CD14-positive monocyte (primary cell): ENCODE data around the gene VAV2. TPM values are rescaled to one million over a fixed set of nuclear protein-coding genes. Genes with fewer than 3 reads are reported as not detected.

Experiments used
- DNase-seq, 3 donors: peaks; one replicate each; pipeline ENCODE4 v3.0.0-alpha.2; 2011 to 2022
- H2AFZ ChIP-seq: 2 replicates; pipeline ENCODE4 v1.6.0; 2012; ENCODE audit warnings: mild to moderate bottlenecking, low read depth, low read length, inconsistent platforms; ENCODE audit not compliant: insufficient read depth, poor library complexity, severe bottlenecking
- H3K27ac ChIP-seq, 2 donors: 1 replicate in 1 of 2; 2 replicates in 1 of 2; pipeline ENCODE4 v1.5.1; 2012 to 2013; ENCODE audit warnings: low read length in 2 of 2, control low read depth in 1 of 2, inconsistent platforms in 1 of 2, low read depth in 1 of 2, mild to moderate bottlenecking in 1 of 2
- H3K27me3 ChIP-seq, 2 donors: one replicate each; pipeline versions ENCODE4 v1.6.0 to v1.6.1; 2011 to 2013; ENCODE audit warnings: low read length in 2 of 2; ENCODE audit not compliant: control insufficient read depth in 2 of 2, insufficient read depth in 2 of 2
- H3K36me3 ChIP-seq, 2 donors: replicated peaks in 1 of 2; 1 replicate in 1 of 2; 2 replicates in 1 of 2; pipeline versions ENCODE4 v1.5.1 to v1.6.1; 2012 to 2013; ENCODE audit warnings: low read length in 2 of 2, control low read depth in 1 of 2, inconsistent platforms in 1 of 2, mild to moderate bottlenecking in 1 of 2; ENCODE audit not compliant: insufficient read depth in 2 of 2, control insufficient read depth in 1 of 2
- H3K4me1 ChIP-seq, 2 donors: 1 replicate in 1 of 2; 2 replicates in 1 of 2; pipeline versions ENCODE4 v1.5.1 to v1.6.1; 2012 to 2013; ENCODE audit warnings: low read length in 2 of 2, control low read depth in 1 of 2, inconsistent platforms in 1 of 2, mild to moderate bottlenecking in 1 of 2, moderate library complexity in 1 of 2; ENCODE audit not compliant: insufficient read depth in 2 of 2, control insufficient read depth in 1 of 2
- H3K4me2 ChIP-seq: replicated peaks from 2 replicates; pipeline ENCODE3; 2012; ENCODE audit warnings: low read length, moderate library complexity, mild to moderate bottlenecking; ENCODE audit not compliant: poor library complexity, severe bottlenecking; ENCODE audit errors: extremely low read depth
- H3K4me3 ChIP-seq, 3 experiments: fragments of 200-600 bp in 1 of 3; sonication (generic) in 1 of 3; replicated peaks in 1 of 3; 1 replicate in 2 of 3; 2 replicates in 1 of 3; pipeline ENCODE4 v1.5.1; 2011 to 2013; ENCODE audit warnings: low read length in 3 of 3, mild to moderate bottlenecking in 3 of 3, control low read depth in 2 of 3, low read depth in 2 of 3, inconsistent platforms in 1 of 3, moderate library complexity in 1 of 3
- H3K79me2 ChIP-seq: 2 replicates; pipeline ENCODE4 v1.6.0; 2012; ENCODE audit warnings: mild to moderate bottlenecking, control low read depth, inconsistent platforms, low read length, moderate library complexity; ENCODE audit not compliant: insufficient read depth
- H3K9ac ChIP-seq: 2 replicates; pipeline ENCODE4 v1.6.0; 2017; ENCODE audit warnings: low read length, mild to moderate bottlenecking; ENCODE audit not compliant: insufficient read depth, poor library complexity, severe bottlenecking
- H3K9me3 ChIP-seq, 2 donors: replicated peaks in 1 of 2; 1 replicate in 1 of 2; 2 replicates in 1 of 2; pipeline versions ENCODE4 v1.5.1 to v1.6.1; 2012 to 2013; ENCODE audit warnings: low read length in 2 of 2, control low read depth in 1 of 2; ENCODE audit not compliant: control insufficient read depth in 1 of 2, insufficient read depth in 1 of 2
- H4K20me1 ChIP-seq: 2 replicates; pipeline ENCODE4 v1.6.0; 2012; ENCODE audit warnings: mild to moderate bottlenecking, low read length, control low read depth, moderate library complexity; ENCODE audit not compliant: insufficient read depth
- H3K27ac Mint-ChIP-seq, 7 donors: one replicate each; pipeline ENCODE4 v1.8.0; 2020; ENCODE audit warnings: mild to moderate bottlenecking in 7 of 7, mixed read lengths in 7 of 7, moderate library complexity in 6 of 7, inconsistent platforms in 2 of 7
- H3K27me3 Mint-ChIP-seq, 3 donors: one replicate each; pipeline ENCODE4 v1.8.0; 2021 to 2022; ENCODE audit warnings: low read depth in 3 of 3, mild to moderate bottlenecking in 3 of 3, mixed read lengths in 3 of 3, moderate library complexity in 3 of 3, inconsistent platforms in 1 of 3
- H3K36me3 Mint-ChIP-seq, 2 donors: one replicate each; pipeline ENCODE4 v1.8.0; 2020; ENCODE audit warnings: mixed read lengths in 2 of 2, inconsistent platforms in 1 of 2, mild to moderate bottlenecking in 1 of 2
- H3K4me1 Mint-ChIP-seq: one replicate; pipeline ENCODE4 v1.8.0; 2020; ENCODE audit warnings: mild to moderate bottlenecking, mixed read lengths
- H3K4me3 Mint-ChIP-seq, 2 donors: one replicate each; pipeline ENCODE4 v1.8.0; 2020; ENCODE audit warnings: mild to moderate bottlenecking in 2 of 2, mixed read lengths in 2 of 2, moderate library complexity in 1 of 2
- H3K9me3 Mint-ChIP-seq, 7 donors: one replicate each; pipeline ENCODE4 v1.8.0; 2020 to 2022; ENCODE audit warnings: mixed read lengths in 7 of 7, mild to moderate bottlenecking in 6 of 7, moderate library complexity in 6 of 7, inconsistent platforms in 2 of 7
- CTCF ChIP-seq: fragments of 200-600 bp; IDR thresholded peaks from one replicate; pipeline ENCODE4 v1.8.0; 2022; ENCODE audit warnings: antibody characterized with exemption, mild to moderate bottlenecking
- WGBS: methylation state at CpG from one replicate; pipeline ENCODE4 v1.1.5; 2013; ENCODE audit warnings: missing lambda C conversion rate; ENCODE audit not compliant: insufficient coverage; 5-methylcytosine and 5-hydroxymethylcytosine counted together
- intact Hi-C, 2 donors: fragments of 100-400 bp; cut with micrococcal nuclease; formaldehyde crosslinking; loops; one replicate each; pipeline versions ENCODE4 v1.15.0 to v1.15.1; 2023
- polyA plus RNA-seq, 3 donors: library from polyadenylated mRNA; depleted of rRNA in 1 of 3; unstranded in 2 of 3; stranded (reverse) in 1 of 3; fragments of 300-500 nt in 2 of 3; fragments of >200 nt in 1 of 3; fragmentation: Illumina TruSeq in 2 of 3; gene quantifications; 1 replicate in 2 of 3; 2 replicates in 1 of 3; pipeline ENCODE4 v1.2.3, GENCODE V29; 2012 to 2021

VAV2 gene
- polyA plus RNA-seq, 3 donors = 2.3 to 13.6 (median 2.3) TPM

- no peaks in the 10 kb centered on the region for H3K9me3 ChIP-seq
- H3K27ac ChIP-seq = no peak overlapping the region
- peak overlapping the region in 1 of 7 donors; percentile 43 for H3K27ac Mint-ChIP-seq
- no peaks in the 10 kb centered on the region for H3K79me2 ChIP-seq
- H3K27me3 ChIP-seq = no peaks in the 10 kb centered on the region
- H3K4me2 ChIP-seq = no peak overlapping the region
- no peaks in the 10 kb centered on the region for H3K4me1 Mint-ChIP-seq
- DNase-seq = no peak
- no peak overlapping the region for H3K9ac ChIP-seq
- H3K4me1 ChIP-seq = no peaks in the 10 kb centered on the region
- no peak overlapping the region for H3K4me3 Mint-ChIP-seq
- no peaks in the 10 kb centered on the region for H3K36me3 Mint-ChIP-seq
- H3K36me3 ChIP-seq = no peaks in the 10 kb centered on the region
- no peaks in the 10 kb centered on the region for H4K20me1 ChIP-seq
- H2AFZ ChIP-seq = no peak overlapping the region
- TF ChIP-seq CTCF = no peak
- H3K9me3 Mint-ChIP-seq = no peaks in the 10 kb centered on the region
- intact Hi-C loops = no loop called here
- 90% methylated on average over 2 of the region's 2 CpGs for WGBS
- no peak overlapping the region for H3K4me3 ChIP-seq
- peaks cover 1 to 13% (median 3%) of the 10 kb centered on the region in 3 donors for H3K27me3 Mint-ChIP-seq
These were observed 10.7 kb upstream of the VAV2 start for GRCh38 chr9:134002796-134003195.

- H3K4me2 ChIP-seq = no peak overlapping the region
- Mint-ChIP-seq H3K27me3 (peaks cover 0 to 13% (median 9%) of the 10 kb centered on the region in 3 donors), H3K4me1 (no peaks in the 10 kb centered on the region), H3K27ac (peak overlapping the region in 2 of 7 donors; percentile 14 to 17), H3K36me3 (no peaks in the 10 kb centered on the region), H3K4me3 (no peak overlapping the region), H3K9me3 (no peaks in the 10 kb centered on the region)
- no peaks in the 10 kb centered on the region for H3K79me2 ChIP-seq
- no peak for DNase-seq
- H3K9me3 ChIP-seq = no peaks in the 10 kb centered on the region
- no peak overlapping the region for H3K27ac ChIP-seq
- no peaks in the 10 kb centered on the region for H3K4me1 ChIP-seq
- no peak overlapping the region for H3K4me3 ChIP-seq
- intact Hi-C loops = no loop called here
- H3K36me3 ChIP-seq = no peaks in the 10 kb centered on the region
- no peaks in the 10 kb centered on the region for H4K20me1 ChIP-seq
- H3K9ac ChIP-seq = no peak overlapping the region
- H3K27me3 ChIP-seq = no peaks in the 10 kb centered on the region
- no peak overlapping the region for H2AFZ ChIP-seq
- TF ChIP-seq CTCF = no peak
- WGBS = 94% methylated on average over 5 of the region's 6 CpGs
These were observed 7.7 kb upstream of the VAV2 start for GRCh38 chr9:133999851-134000265.
